ENCODE data around the gene DMXL1. TPM values are rescaled to one million over a fixed set of nuclear protein-coding genes. Genes with fewer than 3 reads are reported as not detected.

Gene DMXL1
- total and polyA plus RNA-seq, 2 experiments from 2014 or later = 28.4 to 41.7 TPM

GRCh38 chr5:119037496-119038215 is 33.2 kb upstream of the DMXL1 start:
- Histone ChIP-seq H3K27ac (ENCODE audit: low read depth) (no peak overlapping the region), H4K20me1 (replicated peaks; ENCODE audit: insufficient read depth) (no peaks in the 10 kb centered on the region), H3F3A (replicated peaks; ENCODE audit: low read depth) (no peaks in the 10 kb centered on the region), H2AFZ (no peak overlapping the region; the same call in 1 of the 2 replicates), H3K36me3 (ENCODE audit: insufficient read depth) (no peaks in the 10 kb centered on the region), H3K4me3 (no peak overlapping the region), H3K4me1 (ENCODE audit: insufficient read depth) (peaks cover 4% of the 10 kb centered on the region; the same call in 1 of the 2 replicates), H3K79me2 (replicated peaks; ENCODE audit: insufficient read depth) (no peaks in the 10 kb centered on the region), H3K27me3 (ENCODE audit: insufficient read depth) (no peaks in the 10 kb centered on the region), H3K9me2 (ENCODE audit: insufficient read depth) (no peaks in the 10 kb centered on the region), H3K4me2 (no peak overlapping the region)
- ATAC-seq (no peak), DNase-seq (ENCODE audit: low spot score) (no peak)
- Mint-ChIP-seq H3K27ac (no peak overlapping the region), H3K4me3 (no peak overlapping the region), H3K4me1 (peaks cover 7% of the 10 kb centered on the region; the same call in 2 of the 3 replicates), H3K9me3 (no peaks in the 10 kb centered on the region), H3K36me3 (ENCODE audit: low read depth) (no peaks in the 10 kb centered on the region), H3K27me3 (ENCODE audit: insufficient read depth, low read depth, poor library complexity) (no peaks in the 10 kb centered on the region)
- TF ChIP-seq ZNF331 (CRISPR knock-in tag; IDR thresholded peaks at IDR 0.05; ENCODE audit: low read depth) = no peak
- TF ChIP-seq REST (IDR thresholded peaks at IDR 0.05; ENCODE audit: unreplicated experiment) = no peak

GRCh38 chr5:119048246-119048645 is 22.6 kb upstream of the DMXL1 start:
- H3K4me1 Mint-ChIP-seq = peaks cover 10% of the 10 kb centered on the region
- H3K9me3 Mint-ChIP-seq = no peaks in the 10 kb centered on the region
- Histone ChIP-seq H3K4me3 (no peak overlapping the region), H3K4me1 (ENCODE audit: insufficient read depth) (peaks cover 18% of the 10 kb centered on the region; the same call in 1 of the 2 replicates), H3F3A (replicated peaks; ENCODE audit: low read depth) (no peaks in the 10 kb centered on the region), H3K36me3 (ENCODE audit: insufficient read depth) (no peaks in the 10 kb centered on the region), H4K20me1 (replicated peaks; ENCODE audit: insufficient read depth) (no peaks in the 10 kb centered on the region), H2AFZ (no peak overlapping the region), H3K9me2 (ENCODE audit: insufficient read depth) (no peaks in the 10 kb centered on the region), H3K4me2 (no peak overlapping the region), H3K27me3 (ENCODE audit: insufficient read depth) (no peaks in the 10 kb centered on the region), H3K79me2 (replicated peaks; ENCODE audit: insufficient read depth) (no peaks in the 10 kb centered on the region), H3K27ac (ENCODE audit: low read depth) (no peak overlapping the region)
- ATAC-seq (no peak), DNase-seq (ENCODE audit: low spot score) (no peak)
- no peaks in the 10 kb centered on the region for H3K27me3 Mint-ChIP-seq (ENCODE audit: insufficient read depth, low read depth, poor library complexity)
- no peak overlapping the region for H3K27ac Mint-ChIP-seq
- H3K36me3 Mint-ChIP-seq (ENCODE audit: low read depth) = no peaks in the 10 kb centered on the region
- H3K4me3 Mint-ChIP-seq = no peak overlapping the region
- TF ChIP-seq CREB1 (CRISPR knock-in tag; IDR thresholded peaks at IDR 0.05; ENCODE audit: low read depth) (no peak), ZNF114 (CRISPR knock-in tag; IDR thresholded peaks at IDR 0.05) (no peak), ZNF462 (CRISPR knock-in tag; IDR thresholded peaks at IDR 0.05) (no peak), EZH2 (IDR thresholded peaks at IDR 0.05; ENCODE audit: low read depth, unreplicated experiment) (no peak), EZH2phosphoT487 (IDR thresholded peaks at IDR 0.05; ENCODE audit: unreplicated experiment) (no peak), POLR2AphosphoS5 (IDR thresholded peaks at IDR 0.05; ENCODE audit: low read depth) (no peak), JUNB (IDR thresholded peaks at IDR 0.05; ENCODE audit: unreplicated experiment) (no peak)
